ENCODE results near the gene AGBL4.

The AGBL4 gene

DNA sequence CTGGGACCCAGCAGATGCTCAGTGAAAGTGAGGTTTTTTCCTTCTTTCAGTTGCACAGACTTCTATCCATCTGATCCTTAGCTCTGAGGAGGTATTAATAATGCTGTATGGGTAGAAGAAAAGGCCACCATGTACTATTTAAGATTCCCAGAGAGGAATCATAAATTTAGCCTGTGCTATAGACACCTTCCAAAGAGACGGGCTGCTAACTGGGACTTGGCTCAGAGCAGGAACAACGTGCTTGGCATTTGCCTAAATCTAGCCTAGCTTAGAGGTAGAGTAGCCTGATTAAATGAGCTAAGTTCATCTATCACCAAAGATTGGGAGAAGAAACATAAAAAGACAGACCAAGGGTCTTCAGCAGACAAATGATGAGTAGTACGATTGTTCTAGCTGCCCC, 1070.1 kb downstream of the AGBL4 start:
- no peak overlapping the region for H3K27ac ChIP-seq
- TF ChIP-seq, protein P1, sequence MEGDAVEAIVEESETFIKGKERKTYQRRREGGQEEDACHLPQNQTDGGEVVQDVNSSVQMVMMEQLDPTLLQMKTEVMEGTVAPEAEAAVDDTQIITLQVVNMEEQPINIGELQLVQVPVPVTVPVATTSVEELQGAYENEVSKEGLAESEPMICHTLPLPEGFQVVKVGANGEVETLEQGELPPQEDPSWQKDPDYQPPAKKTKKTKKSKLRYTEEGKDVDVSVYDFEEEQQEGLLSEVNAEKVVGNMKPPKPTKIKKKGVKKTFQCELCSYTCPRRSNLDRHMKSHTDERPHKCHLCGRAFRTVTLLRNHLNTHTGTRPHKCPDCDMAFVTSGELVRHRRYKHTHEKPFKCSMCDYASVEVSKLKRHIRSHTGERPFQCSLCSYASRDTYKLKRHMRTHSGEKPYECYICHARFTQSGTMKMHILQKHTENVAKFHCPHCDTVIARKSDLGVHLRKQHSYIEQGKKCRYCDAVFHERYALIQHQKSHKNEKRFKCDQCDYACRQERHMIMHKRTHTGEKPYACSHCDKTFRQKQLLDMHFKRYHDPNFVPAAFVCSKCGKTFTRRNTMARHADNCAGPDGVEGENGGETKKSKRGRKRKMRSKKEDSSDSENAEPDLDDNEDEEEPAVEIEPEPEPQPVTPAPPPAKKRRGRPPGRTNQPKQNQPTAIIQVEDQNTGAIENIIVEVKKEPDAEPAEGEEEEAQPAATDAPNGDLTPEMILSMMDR (IDR thresholded peaks at IDR 0.05): no peak
- no peak for TF ChIP-seq ZFX (IDR thresholded peaks at IDR 0.05; ENCODE audit: borderline replicate concordance)

DNA sequence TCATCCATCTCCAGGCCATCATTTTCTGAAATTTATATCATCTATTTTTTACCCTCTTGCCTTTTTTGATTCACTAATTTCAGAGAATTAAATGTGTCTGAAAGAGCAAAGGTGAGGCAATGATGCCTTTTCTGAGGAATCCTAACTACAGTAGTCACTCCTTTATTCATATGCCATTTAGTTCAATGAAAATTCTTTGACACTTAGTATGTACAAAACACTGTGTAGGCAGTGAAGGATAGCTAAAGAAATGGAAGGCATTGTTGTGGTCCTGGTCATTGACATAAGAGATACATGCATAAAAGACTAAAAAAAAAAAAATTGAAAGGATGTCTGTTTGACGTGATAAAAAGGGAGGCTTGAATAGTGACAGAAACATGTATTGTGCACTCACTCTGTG, 1075.2 kb downstream of the AGBL4 start:
- no peak overlapping the region for H3K27ac ChIP-seq
- TF ChIP-seq, protein P1 (IDR thresholded peaks at IDR 0.05): no peak
- no peak for TF ChIP-seq ZFX (IDR thresholded peaks at IDR 0.05; ENCODE audit: borderline replicate concordance)

DNA sequence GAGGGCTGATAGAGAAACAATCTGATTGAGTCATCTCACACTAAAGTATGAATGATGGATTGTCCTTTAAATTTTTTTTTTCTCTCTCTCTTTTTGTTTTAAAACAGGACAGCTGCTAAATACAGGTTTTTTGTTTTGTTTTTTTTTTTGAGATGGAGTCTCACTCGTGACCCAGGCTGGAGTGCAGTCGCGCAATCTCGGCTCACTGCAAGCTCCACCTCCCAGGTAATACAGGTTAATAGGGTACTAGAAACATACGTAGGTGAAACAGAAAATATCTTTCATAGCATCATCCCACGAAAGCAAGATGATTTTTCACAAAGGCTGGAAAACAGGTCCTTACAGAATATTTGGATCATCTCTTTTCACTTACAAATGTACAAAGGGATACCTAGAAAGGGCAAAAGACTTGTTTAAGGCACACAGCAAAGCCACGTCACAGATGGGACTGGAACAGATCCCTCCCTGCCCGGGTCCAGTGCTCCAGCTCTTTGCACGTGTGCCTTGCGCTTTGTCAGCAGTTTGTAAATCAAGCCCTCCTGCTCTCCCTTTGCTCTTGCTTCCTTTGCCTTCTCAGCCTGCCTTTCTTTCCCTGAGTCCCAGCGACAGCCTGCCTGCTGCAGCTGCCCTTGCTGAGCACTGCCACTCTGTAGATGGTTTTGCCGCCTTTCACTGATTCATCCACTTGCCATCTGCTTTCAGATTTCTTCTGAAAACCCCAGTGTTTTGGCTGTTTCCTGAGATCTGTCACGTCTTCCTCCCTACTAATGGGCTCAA, 1075.8 kb downstream of the AGBL4 start:
- TF ChIP-seq, protein P1 (IDR thresholded peaks at IDR 0.05): no peak
- no peak for TF ChIP-seq ZFX (IDR thresholded peaks at IDR 0.05; ENCODE audit: borderline replicate concordance)
- no peak overlapping the region for H3K27ac ChIP-seq

DNA sequence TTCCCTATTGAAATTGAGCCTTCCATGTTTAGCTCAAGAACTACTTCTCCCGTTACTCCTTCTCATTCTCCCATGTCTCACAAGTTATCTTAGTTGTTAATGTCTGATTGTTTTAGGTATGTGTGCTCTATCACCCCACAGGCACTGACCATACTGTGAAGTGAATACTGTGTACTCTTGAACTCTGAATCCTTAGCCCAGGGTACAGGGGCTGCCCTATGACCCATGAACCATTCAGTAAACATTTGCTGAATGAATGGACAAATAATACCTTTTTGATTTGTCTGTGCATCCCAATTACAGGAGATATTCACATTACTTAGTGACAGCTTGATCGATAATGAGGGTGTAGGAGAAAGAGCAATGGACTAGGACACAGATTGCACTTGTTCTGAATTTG, 1077.7 kb downstream of the AGBL4 start:
- TF ChIP-seq ZFX (IDR thresholded peaks at IDR 0.05; ENCODE audit: borderline replicate concordance): no peak
- TF ChIP-seq, protein P1 (IDR thresholded peaks at IDR 0.05): no peak
- no peak overlapping the region for H3K27ac ChIP-seq

DNA sequence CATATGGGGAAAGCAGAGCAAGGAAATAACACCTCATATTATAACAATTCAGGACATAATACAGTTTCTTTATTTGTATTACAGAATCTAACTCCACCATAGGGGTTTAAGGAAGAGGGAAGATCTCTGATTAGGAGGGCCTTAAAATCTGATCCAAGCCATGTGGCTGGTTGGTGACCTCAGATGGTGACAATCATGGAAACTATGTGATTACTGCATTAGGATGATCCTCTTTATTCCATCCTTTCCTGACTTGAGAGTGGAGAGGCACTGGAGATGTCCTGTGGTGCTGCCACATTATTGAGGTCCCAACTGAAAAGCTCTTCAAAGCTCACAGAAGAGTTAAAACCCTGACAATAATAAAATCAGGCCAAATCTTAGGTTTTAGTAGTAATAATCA, 1078.9 kb downstream of the AGBL4 start:
- no peak overlapping the region for H3K27ac ChIP-seq
- TF ChIP-seq, protein P1 (IDR thresholded peaks at IDR 0.05): no peak
- TF ChIP-seq ZFX (IDR thresholded peaks at IDR 0.05; ENCODE audit: borderline replicate concordance): no peak

DNA sequence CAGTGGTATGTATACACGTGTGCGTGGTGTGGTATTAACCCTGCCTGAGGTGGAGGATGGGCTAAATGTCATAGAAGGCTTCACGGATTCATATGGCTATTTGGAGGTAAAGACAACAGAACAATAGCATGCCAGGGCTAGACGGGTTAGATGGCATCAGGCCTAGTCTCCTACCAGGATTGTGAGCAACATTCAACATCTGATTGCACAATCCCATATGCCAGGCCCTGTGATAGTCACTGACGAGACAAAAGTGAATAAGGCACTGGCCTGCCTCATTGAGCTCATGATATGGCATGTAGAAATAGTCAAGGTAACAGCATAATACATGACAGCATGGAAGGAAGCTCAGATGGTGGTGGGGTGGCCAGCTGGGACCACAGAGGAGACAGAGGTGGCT, 1079.9 kb downstream of the AGBL4 start:
- TF ChIP-seq, protein P1 (IDR thresholded peaks at IDR 0.05): no peak
- TF ChIP-seq ZFX (IDR thresholded peaks at IDR 0.05; ENCODE audit: borderline replicate concordance): no peak
- H3K27ac ChIP-seq: no peak overlapping the region

DNA sequence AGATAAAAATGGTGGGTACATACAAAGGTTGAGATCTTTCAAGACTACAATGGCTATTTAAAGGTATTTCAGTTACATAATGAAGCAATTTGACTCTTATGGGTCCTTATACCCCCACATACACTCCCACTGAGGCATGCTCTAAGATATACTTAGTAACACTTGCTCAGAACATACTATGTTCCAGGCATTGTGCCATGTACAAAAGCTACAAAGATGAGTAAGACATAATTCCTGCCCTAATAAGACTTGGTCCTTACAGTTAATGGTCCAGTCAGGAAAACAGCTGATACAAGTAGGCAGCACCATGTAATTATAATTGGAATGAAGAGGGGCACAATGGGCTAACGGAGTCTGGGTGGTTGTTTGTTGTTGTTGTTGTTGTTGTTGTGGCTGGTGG, 1080.4 kb downstream of the AGBL4 start:
- no peak overlapping the region for H3K27ac ChIP-seq
- no peak for TF ChIP-seq ZFX (IDR thresholded peaks at IDR 0.05; ENCODE audit: borderline replicate concordance)
- TF ChIP-seq, protein P1 (IDR thresholded peaks at IDR 0.05): no peak

All from 22Rv1 (cell line).